ENCODE measurements around the gene VAMP3.

VAMP3 gene

GRCh38 chr1:7752512-7753417 lies 18.3 kb upstream of the VAMP3 start:
- H3K27ac Mint-ChIP-seq: no peak overlapping the region
- no peaks in the 10 kb centered on the region for H3K36me3 Mint-ChIP-seq

GRCh38 chr1:7753641-7754040 lies 17.5 kb upstream of the VAMP3 start:
- Mint-ChIP-seq H3K9me3 (ENCODE audit: low read depth) (no peaks in the 10 kb centered on the region), H3K27me3 (peaks cover 7% of the 10 kb centered on the region), H3K36me3 (no peaks in the 10 kb centered on the region), H3K4me1 (ENCODE audit: low read depth) (peaks cover 15% of the 10 kb centered on the region), H3K27ac (no peak overlapping the region), H3K4me3 (no peak overlapping the region)

More at GRCh38 chr1:7752512-7753417, 18.3 kb upstream of the VAMP3 start:
- Mint-ChIP-seq H3K27me3 (peaks cover 7% of the 10 kb centered on the region), H3K4me3 (no peak overlapping the region), H3K9me3 (ENCODE audit: low read depth) (no peaks in the 10 kb centered on the region), H3K4me1 (ENCODE audit: low read depth) (peaks cover 15% of the 10 kb centered on the region)

GRCh38 chr1:7754234-7754633 lies 16.9 kb upstream of the VAMP3 start:
- H3K27me3 Mint-ChIP-seq: peaks cover 7% of the 10 kb centered on the region
- no peak overlapping the region for H3K27ac Mint-ChIP-seq
- no peaks in the 10 kb centered on the region for H3K36me3 Mint-ChIP-seq
- H3K9me3 Mint-ChIP-seq (ENCODE audit: low read depth): no peaks in the 10 kb centered on the region
- peaks cover 15% of the 10 kb centered on the region for H3K4me1 Mint-ChIP-seq (ENCODE audit: low read depth)
- H3K4me3 Mint-ChIP-seq: no peak overlapping the region

- Mint-ChIP-seq H3K4me1 (ENCODE audit: low read depth) (peaks cover 15% of the 10 kb centered on the region), H3K36me3 (no peaks in the 10 kb centered on the region), H3K27ac (no peak overlapping the region), H3K27me3 (peaks cover 7% of the 10 kb centered on the region), H3K4me3 (no peak overlapping the region), H3K9me3 (ENCODE audit: low read depth) (no peaks in the 10 kb centered on the region)
Measured at GRCh38 chr1:7755448-7755847, 15.6 kb upstream of the VAMP3 start.

DNA sequence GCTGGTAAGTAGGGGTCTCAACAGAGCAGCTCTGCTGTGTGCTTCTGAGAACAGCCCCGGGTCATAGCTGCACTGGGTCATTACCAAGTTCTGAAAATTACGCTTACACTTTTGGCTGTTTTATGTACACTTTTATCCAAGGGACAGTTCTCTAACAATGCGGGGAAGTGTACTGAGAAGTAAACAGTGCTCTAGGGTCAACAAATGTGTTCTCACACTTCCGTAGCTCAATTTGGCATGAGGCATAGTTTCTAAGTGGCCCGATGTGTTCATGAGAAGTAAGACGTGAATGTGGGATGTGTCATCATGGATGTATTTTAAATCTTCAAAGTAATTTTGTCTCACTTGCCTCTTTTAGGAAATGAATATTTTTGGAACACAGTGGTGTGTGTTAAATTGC lies 10.9 kb upstream of the VAMP3 start:
- H3K4me3 Mint-ChIP-seq: no peak overlapping the region
- peaks cover 5% of the 10 kb centered on the region for H3K27me3 Mint-ChIP-seq
- no peak overlapping the region for H3K27ac Mint-ChIP-seq
- no peaks in the 10 kb centered on the region for H3K36me3 Mint-ChIP-seq
- H3K4me1 Mint-ChIP-seq (ENCODE audit: low read depth): no peaks in the 10 kb centered on the region
- H3K9me3 Mint-ChIP-seq (ENCODE audit: low read depth): no peaks in the 10 kb centered on the region

DNA sequence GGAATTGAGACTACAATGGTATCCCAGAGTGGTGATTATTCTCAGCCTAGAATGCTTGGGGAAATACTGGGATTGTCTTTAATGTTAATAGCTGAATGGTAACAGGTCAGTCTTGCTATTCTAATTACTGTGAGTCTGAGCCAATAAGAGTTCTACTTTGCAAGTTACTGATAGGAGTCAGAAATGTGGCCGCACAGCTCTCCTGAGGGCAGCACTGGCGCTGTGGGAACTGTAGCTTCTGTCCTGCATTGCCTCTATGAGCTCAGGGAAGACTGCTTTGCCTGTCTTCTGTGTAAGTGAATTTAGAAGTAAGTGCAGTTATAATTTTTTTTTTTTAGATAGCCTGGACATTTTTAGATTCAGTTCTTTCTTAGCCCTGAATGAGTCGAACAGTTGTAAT lies 10.0 kb upstream of the VAMP3 start:
- no peak overlapping the region for H3K4me3 Mint-ChIP-seq
- no peak overlapping the region for H3K27ac Mint-ChIP-seq
- no peaks in the 10 kb centered on the region for H3K4me1 Mint-ChIP-seq (ENCODE audit: low read depth)
- peaks cover 6% of the 10 kb centered on the region for H3K27me3 Mint-ChIP-seq
- H3K36me3 Mint-ChIP-seq: no peaks in the 10 kb centered on the region
- H3K9me3 Mint-ChIP-seq (ENCODE audit: low read depth): no peaks in the 10 kb centered on the region

- no peak overlapping the region for H3K4me3 Mint-ChIP-seq
- no peak overlapping the region for H3K27ac Mint-ChIP-seq
- H3K9me3 Mint-ChIP-seq (ENCODE audit: low read depth): no peaks in the 10 kb centered on the region
- H3K4me1 Mint-ChIP-seq (ENCODE audit: low read depth): peaks cover 10% of the 10 kb centered on the region
- H3K36me3 Mint-ChIP-seq: no peaks in the 10 kb centered on the region
- peaks cover 6% of the 10 kb centered on the region for H3K27me3 Mint-ChIP-seq
Measured at GRCh38 chr1:7767176-7767575, 3.9 kb upstream of the VAMP3 start.

DNA sequence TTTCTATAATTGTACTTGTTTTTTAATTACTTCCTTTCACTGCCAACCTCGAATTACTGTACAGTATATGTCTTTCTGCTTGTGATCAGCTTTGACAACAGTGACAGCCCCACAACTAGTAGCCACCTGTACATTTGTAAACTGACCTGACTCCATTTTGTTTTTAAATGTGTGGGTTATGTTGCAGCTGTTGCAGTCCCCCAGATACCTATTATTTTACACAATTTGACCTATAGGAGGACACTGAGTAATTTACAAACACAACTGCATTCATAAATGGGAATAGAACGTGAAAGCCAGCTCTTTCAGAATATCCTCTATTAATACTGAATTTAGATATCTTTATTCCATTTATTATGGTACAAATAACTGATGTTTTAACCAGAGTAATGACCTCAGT lies 2.5 kb upstream of the VAMP3 start:
- no peak overlapping the region for H3K27ac Mint-ChIP-seq
- H3K9me3 Mint-ChIP-seq (ENCODE audit: low read depth): no peaks in the 10 kb centered on the region
- H3K4me3 Mint-ChIP-seq: no peak overlapping the region
- peaks cover 23% of the 10 kb centered on the region for H3K4me1 Mint-ChIP-seq (ENCODE audit: low read depth)
- H3K36me3 Mint-ChIP-seq: peaks cover 3% of the 10 kb centered on the region
- H3K27me3 Mint-ChIP-seq: peaks cover 5% of the 10 kb centered on the region

DNA sequence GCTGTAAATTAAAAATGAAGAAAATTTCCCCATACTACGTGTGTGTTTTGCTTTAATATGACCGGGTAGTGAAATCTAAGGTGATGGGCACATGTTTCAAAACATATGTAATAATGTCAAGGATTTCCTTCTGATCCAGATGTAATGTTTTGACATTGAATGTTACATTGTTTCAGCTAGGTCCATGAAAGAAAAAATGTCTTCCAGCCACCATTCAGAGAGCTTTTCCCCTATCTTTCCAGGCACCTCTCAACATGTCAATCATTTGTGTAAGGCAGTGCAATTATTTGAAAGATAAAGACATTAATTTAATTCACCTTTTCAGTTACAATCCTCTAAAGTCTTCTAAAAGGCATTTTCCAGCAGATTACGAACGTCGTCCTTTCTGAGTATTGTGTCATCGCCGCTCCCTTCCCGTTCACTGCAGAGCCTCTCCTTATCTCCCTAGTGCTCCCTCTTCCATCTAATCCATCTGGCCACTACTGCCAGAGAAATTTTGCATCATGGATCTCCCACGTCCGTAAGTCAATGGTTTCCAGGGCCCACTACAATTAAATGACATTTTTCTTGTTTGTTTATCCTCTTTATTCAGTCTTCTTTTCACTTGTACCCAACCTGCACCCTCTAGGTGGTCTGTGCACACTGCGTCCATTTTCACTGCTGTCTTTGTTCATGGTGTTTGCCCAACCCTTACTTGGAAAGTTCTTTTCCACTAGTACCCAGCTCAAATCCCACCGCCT lies 1.3 kb upstream of the VAMP3 start:
- peaks cover 4% of the 10 kb centered on the region for H3K27me3 Mint-ChIP-seq
- peak overlapping the region; percentile 85 for H3K4me3 Mint-ChIP-seq

DNA sequence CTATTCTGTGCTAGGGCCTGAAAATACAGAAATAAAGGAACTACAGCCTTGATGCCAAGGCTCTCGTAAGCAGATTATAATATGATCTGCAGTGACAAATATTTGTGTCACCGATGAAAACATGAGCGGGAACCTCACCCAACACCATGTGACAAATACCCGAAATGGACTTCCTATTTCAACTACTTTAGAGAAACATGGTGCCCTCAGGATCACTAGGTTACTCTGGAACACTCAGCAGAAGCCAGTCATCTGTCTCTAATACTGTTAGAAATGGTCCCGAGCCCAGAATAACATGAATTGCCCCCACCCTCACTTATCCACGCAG lies 463 bp upstream of the VAMP3 start:
- Mint-ChIP-seq H3K4me3 (peak overlapping the region; percentile 85), H3K27ac (peak overlapping the region; percentile 29), H3K27me3 (no peaks in the 10 kb centered on the region), H3K9me3 (ENCODE audit: low read depth) (no peaks in the 10 kb centered on the region), H3K36me3 (peaks cover 7% of the 10 kb centered on the region), H3K4me1 (ENCODE audit: low read depth) (peaks cover 39% of the 10 kb centered on the region)

More for the DNA sequence above, 1.3 kb upstream of the VAMP3 start:
- Mint-ChIP-seq H3K27ac (no peak overlapping the region), H3K36me3 (peaks cover 7% of the 10 kb centered on the region), H3K4me1 (ENCODE audit: low read depth) (peaks cover 35% of the 10 kb centered on the region), H3K9me3 (ENCODE audit: low read depth) (no peaks in the 10 kb centered on the region)

- peak overlapping the region; percentile 90 for H3K4me3 Mint-ChIP-seq
- H3K27ac Mint-ChIP-seq: peak overlapping the region; percentile 61
- H3K4me1 Mint-ChIP-seq (ENCODE audit: low read depth): peaks cover 42% of the 10 kb centered on the region
- H3K9me3 Mint-ChIP-seq (ENCODE audit: low read depth): no peaks in the 10 kb centered on the region
- H3K36me3 Mint-ChIP-seq: peaks cover 7% of the 10 kb centered on the region
- H3K27me3 Mint-ChIP-seq: no peaks in the 10 kb centered on the region
Measured at GRCh38 chr1:7771823-7772299, 765 bp downstream of the VAMP3 start.

GRCh38 chr1:7777591-7777990 lies 6.5 kb downstream of the VAMP3 start:
- no peaks in the 10 kb centered on the region for H3K27me3 Mint-ChIP-seq

DNA sequence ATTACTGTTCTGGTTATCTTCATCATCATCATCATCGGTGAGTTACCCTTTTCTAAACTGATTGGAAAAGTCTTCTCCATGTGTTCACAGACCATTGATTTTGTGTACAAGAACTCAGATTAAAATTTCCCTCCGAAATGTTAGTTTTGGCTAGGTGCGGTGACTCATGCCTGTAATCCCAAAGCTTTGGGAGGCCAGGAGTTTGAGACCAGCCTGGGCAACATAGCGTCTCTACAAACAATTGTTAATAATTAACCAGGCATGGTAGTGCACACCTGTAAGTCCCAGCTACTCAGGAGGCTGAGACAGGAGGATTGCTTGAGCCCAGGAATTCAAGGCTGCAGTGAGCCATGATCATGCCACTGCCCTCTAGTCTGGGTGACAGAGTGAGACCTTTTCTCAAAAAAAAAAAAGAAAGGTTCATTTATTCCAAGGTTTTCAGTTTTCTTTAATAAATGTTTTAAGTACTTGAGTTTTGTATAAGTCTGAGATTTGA lies 7.1 kb downstream of the VAMP3 start:
- Mint-ChIP-seq H3K9me3 (ENCODE audit: low read depth) (no peaks in the 10 kb centered on the region), H3K4me3 (no peak overlapping the region), H3K4me1 (ENCODE audit: low read depth) (peaks cover 41% of the 10 kb centered on the region)

More at GRCh38 chr1:7777591-7777990, 6.5 kb downstream of the VAMP3 start:
- Mint-ChIP-seq H3K36me3 (peaks cover 12% of the 10 kb centered on the region), H3K9me3 (ENCODE audit: low read depth) (no peaks in the 10 kb centered on the region), H3K27ac (no peak overlapping the region), H3K4me1 (ENCODE audit: low read depth) (peaks cover 42% of the 10 kb centered on the region), H3K4me3 (no peak overlapping the region)

DNA sequence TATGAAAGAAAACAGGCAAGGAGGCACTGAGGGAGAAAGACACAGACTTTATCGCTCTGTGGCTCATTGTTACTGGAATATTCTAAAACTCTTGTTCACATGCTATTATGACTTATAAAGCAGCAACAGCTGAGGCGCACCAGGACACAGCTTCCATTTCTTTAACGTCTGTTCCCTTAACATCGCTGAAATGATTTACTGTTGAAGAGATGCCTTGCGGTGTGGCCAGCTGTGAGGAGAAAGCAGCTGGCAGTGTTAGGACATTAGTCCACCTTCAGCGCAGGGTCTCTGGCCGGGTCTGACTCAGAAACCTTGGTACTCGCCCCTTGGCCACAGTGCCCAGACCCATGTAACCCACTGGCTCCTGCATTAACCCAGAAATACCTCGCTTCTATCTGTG lies 9.9 kb downstream of the VAMP3 start:
- peak overlapping the region; percentile 22 for H3K27ac Mint-ChIP-seq
- H3K9me3 Mint-ChIP-seq (ENCODE audit: low read depth): no peaks in the 10 kb centered on the region
- H3K27me3 Mint-ChIP-seq: no peaks in the 10 kb centered on the region
- peaks cover 9% of the 10 kb centered on the region for H3K36me3 Mint-ChIP-seq
- H3K4me3 Mint-ChIP-seq: no peak overlapping the region
- H3K4me1 Mint-ChIP-seq (ENCODE audit: low read depth): peaks cover 21% of the 10 kb centered on the region

More for the DNA sequence above, 7.1 kb downstream of the VAMP3 start:
- no peak overlapping the region for H3K27ac Mint-ChIP-seq
- peaks cover 12% of the 10 kb centered on the region for H3K36me3 Mint-ChIP-seq
- H3K27me3 Mint-ChIP-seq: no peaks in the 10 kb centered on the region

- peaks cover 9% of the 10 kb centered on the region for H3K36me3 Mint-ChIP-seq
- no peaks in the 10 kb centered on the region for H3K27me3 Mint-ChIP-seq
- H3K9me3 Mint-ChIP-seq (ENCODE audit: low read depth): no peaks in the 10 kb centered on the region
- H3K27ac Mint-ChIP-seq: no peak overlapping the region
- H3K4me3 Mint-ChIP-seq: peak overlapping the region; percentile 74
- H3K4me1 Mint-ChIP-seq (ENCODE audit: low read depth): peaks cover 21% of the 10 kb centered on the region
Measured at GRCh38 chr1:7781501-7781900, 10.4 kb downstream of the VAMP3 start.
